ENCODE data around the gene ETDB. TPM values are rescaled to one million over a fixed set of nuclear protein-coding genes. Genes with fewer than 3 reads are reported as not detected.
"Not testable (repeated sequence)": the region's sequence is repeated elsewhere in the genome, so short reads cannot be mapped to it uniquely, and the experiment has no call there.

ETDB gene
- not detected for total RNA-seq

DNA sequence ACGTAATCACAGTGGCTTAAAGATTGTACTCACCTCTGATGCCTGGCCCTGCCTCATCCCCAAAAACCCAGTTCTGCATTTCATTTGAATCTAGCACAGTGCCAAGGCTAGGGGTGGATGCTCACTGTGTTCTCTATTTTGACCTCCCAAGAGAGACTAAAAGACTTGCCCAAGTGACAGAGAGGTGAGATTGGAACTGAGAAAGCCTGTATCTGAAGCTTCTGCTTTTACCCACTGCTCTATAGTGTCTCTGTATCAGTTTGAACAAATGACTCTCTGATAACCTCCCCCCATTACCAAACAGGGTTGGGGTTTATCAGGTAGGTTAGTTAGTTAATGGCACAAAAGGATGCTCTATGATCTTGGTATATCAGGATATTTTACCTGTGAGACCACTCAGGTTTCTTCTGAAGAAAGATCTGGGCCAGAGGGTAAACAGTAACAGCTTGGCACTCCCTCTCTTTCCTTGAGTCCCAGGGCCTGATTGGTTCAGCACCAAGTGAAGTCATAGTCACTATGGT, at the start of gene ETDB:
ETDB (minus strand) TSS at position 471 of the 521 bp plus-strand sequence. CDS start 1,265 bp downstream, outside the sequence.
- not testable (repeated sequence) for DNase-seq

DNA sequence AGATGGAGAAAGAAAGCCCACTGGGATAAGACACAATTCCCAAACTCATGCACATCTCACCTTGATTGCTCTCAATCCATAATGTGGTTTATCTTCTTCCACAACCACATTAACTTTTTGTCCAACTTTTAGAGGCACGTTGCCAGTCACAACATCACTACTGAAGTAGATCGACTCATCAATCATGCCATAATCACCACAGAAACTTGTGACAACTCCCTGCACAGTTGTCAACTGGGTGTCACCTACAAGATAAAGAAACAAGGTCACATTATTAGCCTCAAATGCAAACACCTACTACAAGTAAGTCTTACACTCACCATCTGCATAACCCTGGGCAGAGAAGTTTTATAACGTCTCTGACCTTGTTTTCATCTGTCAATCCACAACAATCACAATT, 49.2 kb upstream of the ETDB start:
- DNase-seq, result not testable (repeated sequence)

DNA sequence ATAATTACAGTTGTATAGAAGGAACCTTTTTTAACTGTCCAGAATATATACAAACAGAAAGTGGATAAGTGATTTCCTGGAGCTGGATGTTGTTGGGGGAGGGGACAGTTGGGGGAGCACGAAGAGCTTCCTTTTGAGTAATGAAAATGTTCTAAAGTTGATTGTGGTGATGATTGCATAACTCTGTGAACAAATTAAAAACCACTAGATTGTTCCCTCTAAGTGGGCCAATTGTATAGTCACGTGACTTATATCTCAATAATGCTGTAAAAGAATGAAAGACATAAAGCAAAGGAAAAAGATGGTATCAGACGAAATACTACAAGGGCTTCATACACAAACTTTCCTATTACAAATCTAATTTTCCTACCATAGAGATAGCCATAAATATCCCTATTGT, 48.2 kb upstream of the ETDB start:
- DNase-seq, result no peak

DNA sequence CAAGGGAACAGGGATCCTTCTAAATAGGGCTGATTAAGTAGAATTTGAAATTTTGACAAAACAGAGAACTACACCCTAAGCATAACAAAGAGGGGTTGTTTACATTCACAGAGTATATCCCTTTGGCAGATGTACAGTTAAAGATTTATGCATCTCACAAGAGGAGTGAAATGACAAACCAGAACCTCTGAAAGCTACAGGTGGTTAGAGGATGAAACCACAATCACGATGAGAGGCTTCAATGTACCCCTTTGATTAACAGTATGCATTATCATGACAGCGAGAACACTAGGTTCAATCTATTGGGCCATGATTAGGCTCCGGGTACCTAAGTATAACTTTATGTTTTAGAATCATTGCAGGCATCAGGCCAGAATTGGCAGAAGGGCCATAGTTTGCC, 34.4 kb upstream of the ETDB start:
- not testable (repeated sequence) for DNase-seq

DNA sequence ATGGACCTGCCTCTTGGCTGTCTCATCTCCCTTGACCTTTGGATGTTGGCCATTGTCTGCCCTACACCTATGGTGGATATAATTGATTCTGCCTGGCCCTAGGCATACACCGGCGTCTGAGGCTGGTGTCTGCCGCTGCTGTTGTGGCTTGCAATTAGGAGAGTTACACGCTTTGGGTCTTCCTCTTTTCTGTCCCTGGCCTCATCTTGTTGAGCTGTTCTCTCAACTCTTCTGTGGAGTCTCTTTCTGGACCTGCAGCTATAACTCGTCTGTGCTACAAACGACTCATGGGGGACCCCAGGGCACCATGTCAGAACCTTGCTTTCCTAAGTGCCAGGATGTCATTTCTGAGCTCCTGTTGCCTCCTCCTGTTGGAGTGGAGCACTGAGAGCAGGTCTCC, 5.8 kb upstream of the ETDB start:
- not testable (repeated sequence) for DNase-seq

DNA sequence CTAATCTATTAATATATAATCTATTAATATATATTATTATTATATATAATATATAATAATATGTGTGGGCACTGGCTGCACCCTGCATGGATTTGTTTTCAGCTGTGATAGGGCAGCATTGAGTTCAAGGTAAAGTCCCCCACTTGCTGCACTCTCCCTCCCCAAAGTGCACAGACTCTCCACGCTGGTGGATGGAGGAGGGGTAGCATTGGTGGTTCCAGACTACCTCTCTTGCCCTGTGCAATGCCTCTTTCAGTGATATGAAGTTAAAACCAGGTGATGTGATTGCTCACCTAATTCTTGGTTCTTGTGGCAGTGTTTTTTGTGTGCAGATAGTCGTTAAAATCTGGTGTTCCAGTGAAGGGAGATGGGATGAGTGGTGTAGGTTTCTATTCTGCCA, 4.3 kb downstream of the ETDB start:
- not testable (repeated sequence) for DNase-seq

DNA sequence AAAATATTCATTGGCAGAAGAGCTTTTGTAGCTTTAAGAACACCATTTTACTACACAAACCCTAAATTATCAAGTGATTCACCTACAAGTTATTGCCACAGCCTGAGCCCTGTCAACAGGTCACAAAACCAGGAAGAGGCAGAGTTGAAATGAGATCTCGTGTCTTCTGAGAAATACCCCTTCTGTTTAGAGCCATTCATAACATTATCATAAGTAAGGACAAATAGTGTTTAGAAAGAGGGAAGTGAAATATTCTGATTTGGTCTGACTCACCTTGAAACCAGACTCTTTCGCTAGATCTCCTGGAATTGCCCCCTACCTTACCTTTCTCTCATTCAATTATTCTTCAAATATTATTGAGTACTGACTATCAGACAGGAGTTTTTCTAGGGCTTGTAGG, 5.9 kb downstream of the ETDB start:
- DNase-seq, result no peak

DNA sequence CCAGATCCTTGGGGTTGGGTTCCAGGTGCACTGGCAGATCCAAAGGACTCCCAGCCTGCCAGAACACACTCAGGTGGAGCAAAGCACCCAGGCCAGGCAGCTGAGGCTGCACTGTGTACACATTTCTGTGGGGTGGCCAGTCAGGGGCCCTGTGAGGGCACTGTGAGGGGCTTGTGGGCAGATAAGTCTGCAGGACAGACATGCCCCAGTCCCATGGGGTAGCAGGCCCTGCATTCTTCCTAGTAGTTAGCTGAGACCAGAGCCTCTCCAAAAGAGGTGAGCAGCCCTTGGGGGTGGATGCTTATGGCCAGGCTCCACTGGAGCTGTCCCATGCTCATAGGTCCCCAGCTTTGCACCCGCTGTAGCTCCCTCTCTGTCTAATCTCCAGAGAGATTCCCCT, 7.6 kb downstream of the ETDB start:
- DNase-seq, result no peak

DNA sequence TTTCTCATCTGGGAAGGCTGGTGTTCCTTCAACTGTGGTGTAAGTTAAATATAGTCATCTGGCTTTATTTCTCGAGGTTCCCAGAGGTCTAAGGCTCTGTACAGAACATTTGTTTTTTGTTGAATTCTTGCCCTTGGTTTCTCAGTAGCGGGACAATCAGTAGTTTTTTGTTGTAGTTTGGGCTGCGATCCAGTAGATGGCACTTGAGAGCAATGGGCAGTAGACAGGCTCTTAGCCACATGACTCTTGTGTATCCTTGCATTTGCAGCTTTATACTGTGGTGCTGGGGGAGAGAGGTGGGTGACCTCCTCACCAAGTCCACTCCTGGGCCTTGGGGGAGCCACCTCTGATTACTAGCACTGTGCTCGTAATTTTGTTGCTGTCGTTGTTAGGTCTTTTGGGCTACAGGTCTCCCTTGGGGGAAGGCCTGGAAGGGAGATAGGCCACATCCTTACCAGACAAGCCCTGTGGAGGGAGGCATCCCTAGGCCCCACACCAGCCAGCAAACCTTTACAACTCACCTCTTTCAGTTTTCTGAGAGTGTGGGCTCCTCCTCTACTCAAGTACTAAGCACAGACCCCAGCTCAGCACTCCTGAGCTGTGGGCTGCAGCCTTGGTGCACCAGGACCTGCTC, 8.1 kb downstream of the ETDB start:
- DNase-seq, result peak; percentile 8

DNA sequence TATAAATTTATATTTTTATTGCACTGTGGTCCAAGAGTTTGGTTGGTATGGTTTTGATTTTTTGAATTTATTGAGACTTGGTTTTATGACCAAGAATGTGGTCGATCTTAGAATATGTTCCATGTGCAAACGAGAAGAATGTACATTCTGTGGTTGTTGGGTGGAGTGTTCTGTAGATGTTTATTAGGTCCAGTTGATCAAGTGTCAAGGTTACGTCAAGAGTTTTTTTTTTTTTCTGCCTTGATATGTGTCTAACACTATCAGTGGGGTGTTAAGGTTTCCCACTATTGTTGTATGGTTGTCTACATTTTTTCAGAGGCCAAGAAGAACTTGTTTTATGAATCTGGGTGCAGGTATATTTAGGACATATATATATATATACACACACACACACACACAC, 10.8 kb downstream of the ETDB start:
- DNase-seq, result no peak

DNA sequence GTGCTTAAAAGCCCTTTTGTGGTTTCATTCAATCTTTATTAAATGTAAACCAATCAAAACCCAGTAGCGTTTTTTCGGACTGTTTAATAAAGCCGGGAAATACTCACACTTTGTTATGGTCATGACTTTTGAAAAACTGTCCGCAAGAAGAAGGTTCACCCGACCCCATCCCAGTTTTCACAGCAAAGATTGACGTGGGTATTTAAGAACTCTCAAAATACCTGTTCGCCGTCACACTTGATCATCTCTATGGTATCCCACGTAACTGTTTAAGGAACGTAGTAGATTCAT, 20.9 kb downstream of the ETDB start:
- no peak for DNase-seq

DNA sequence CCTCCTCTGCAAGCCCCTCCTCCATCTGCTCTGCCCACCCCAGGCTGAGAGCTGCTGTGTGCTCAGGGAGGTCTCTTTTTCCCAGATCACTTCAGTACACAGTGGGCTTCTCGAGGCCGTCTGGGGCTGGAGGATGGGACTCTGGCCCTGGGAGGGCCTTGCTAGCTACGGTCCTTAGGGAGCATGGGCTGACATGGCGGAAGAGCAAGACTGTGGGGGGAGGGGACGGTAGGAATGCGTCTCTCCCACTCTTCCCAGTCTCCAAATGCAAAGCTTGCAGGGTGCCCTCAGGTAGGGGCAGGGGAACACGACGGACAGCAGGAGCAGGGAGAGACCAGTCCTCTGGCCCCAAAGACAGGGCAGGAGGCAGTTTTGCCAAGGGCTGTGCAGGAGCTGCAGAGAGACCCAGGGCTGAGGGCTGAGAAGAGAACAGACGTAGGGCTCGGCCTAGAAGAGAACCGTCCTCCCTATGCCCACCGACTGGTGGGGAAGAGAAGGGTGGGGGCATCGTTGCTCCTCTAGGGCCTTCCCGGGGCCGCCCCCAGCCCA, 23.1 kb downstream of the ETDB start:
- DNase-seq, result peak; percentile 1

DNA sequence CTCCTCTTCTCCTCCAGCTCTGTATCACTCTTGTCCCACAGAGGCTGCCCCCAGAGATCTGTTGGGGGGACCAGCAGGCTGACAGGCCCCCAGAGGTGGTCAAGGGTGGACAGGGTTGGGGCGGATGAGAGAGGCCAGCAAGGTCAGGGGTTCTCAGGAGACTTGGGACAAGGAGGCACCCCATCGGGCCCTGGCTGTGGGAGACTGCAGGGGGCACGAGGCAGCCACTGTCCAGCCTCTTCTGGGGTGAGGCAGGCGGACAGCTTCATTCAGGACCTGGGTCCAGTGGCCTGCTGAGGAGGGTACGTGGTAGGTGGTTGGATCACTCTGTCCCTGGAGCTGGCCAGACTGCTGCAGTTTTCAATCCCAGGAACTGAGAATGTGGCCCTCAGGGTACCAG, 24.6 kb downstream of the ETDB start:
- no peak for DNase-seq

DNA sequence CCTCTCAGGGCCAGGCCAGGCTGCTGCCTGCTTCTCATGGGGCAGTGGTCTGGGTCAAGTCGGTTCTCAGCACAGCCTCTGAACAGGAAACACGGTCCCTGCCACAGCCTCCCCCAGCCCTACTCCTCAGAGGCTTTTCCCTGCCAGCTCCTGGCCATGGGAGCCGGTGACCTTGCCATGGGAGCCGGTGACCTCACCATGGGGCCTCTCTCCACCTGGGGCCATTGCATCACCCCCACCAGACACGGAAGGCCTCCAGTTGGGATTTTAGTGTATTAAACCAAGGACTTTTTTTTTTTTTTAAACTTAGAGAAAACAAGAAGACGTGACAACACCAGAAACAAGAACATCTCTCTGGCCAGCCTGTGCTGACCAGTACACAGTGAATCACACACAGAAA, 25.6 kb downstream of the ETDB start:
- DNase-seq, result no peak

DNA sequence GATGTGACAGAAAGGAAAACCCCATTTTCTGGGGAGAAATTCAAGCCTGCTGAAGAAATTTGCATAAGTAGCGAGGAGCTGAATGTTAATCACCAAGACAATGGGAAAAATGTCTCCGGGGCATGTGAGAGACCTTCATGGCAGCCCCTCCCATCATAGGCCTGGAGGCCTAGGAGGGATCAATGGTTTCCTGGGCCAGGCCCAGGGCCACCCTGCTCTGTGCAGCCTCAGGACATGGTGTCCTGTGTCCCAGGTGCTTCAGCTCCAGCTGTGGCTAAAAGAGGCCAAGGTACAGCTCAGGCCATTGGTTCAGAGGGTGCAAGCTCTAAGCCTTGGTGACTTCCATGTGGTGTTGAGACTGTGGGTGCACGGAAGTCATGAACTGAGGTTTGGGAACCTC, 31.2 kb downstream of the ETDB start:
- no peak for DNase-seq

DNA sequence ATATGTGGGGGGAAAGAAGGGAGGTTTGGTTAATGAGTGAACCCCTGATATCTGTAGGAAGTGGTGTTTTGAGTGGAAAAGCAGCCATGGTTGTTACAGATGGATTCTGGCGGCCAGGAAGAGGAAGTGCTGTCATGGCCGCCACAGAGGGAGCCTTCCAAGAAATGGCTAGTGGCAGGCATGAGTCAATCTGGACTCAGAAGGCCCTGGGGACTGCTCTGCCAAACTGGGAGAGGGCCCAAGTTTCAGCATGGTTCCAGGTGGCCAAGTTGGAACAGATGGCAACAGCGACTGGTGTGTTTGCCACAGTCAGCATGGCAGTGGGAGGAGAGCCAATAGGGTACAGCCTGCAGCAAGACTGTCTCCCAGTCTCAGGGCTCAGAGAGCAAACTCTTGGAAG, 32.5 kb downstream of the ETDB start:
- no peak for DNase-seq

DNA sequence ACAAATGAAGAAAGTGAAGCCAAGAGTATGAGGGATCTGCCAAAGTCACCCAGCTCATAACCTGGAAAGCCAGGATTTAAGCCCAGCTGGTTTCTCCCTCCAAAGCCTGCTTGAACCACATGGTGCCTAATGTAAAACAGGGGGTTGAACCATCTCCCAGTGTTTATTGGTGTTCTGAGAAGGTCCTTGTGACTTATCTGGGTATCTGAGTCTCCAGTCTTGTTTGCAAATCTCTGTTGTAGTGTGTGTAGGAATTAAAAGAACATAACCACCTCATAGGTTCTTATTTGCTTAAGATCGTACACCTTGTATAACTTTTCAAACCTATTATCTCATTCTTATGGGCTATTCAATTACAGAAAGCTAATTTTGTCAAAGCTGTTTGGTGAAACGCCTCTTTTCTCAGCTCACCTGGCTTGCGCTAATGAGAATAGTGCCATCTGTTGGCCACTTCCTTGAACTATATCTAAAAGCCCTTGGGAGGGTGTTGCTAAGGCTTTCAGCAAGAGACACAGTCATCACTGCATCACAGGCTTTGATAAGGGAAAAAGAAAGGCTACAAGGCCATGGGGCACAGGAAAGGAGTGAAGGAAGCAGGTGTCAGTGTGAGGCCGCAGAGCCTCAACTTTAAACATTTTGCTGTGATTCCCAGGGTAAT, 34.0 kb downstream of the ETDB start:
- peak; percentile 71 for DNase-seq

DNA sequence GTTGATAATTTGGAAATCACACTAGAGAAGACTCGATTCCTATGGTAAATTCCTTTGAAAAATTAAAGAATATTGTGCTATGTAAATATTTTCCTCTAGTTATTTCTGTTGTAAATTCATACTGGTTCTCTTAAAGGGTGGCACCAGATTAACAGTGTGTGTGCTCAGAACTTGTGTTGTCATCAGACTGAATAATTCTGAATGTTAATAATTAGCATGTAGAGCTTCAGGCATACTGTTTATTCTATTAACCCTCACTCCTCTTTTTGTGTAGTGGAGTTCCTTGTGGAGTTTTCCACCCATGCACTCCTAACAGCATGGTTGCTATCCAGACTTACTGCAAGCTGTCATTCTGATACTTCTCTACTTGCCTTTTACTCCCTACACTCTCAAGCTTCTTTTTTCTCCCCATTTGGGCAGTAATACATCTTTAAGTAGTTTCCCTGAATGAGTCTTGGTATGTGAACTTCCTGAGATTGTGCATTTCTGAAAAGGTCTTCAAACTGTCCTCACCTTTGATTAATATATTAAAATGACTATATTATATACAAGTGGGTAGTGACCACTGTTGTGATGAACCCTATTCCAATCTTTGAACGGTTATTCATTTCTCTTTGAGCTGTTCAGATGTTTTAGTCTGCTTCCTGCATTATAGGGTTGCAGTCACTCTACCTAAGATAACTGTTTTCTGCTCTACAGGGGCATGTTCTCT, 38.5 kb downstream of the ETDB start:
- no peak for DNase-seq

Other genes with a start within 250 kb of the ETDB start
- gene MOSPD1, start 205.3 kb downstream of the ETDB start, total RNA-seq, result 39.1 TPM
- 3.6 TPM for gene SMIM10, start 129.5 kb downstream of the ETDB start, total RNA-seq
- gene RTL8B, start 98.0 kb downstream of the ETDB start, total RNA-seq, result 9.4 TPM
- 115 TPM for gene RTL8C, start 88.2 kb downstream of the ETDB start, total RNA-seq
- 5.6 TPM for gene RTL8A, start 68.4 kb downstream of the ETDB start, total RNA-seq
- gene SMIM10L2B, start 21.8 kb downstream of the ETDB start, total RNA-seq, result 1.2 TPM
- not detected for gene CT55, start 50.9 kb upstream of the ETDB start, total RNA-seq
- gene ETDA, start 131.5 kb upstream of the ETDB start, total RNA-seq, result not detected
- not detected for gene ETDC, start 189.0 kb upstream of the ETDB start, total RNA-seq
- gene ZNF75D, start 223.6 kb upstream of the ETDB start, total RNA-seq, result 11.8 TPM
- 24.2 TPM for gene ZNF449, start 224.3 kb upstream of the ETDB start, total RNA-seq